ENCODE data around the gene ZNF319. TPM values are rescaled to one million over a fixed set of nuclear protein-coding genes. Genes with fewer than 3 reads are reported as not detected.
A peak's percentile ranks its signal among the peaks of the same experiment; 100 is the strongest.

ZNF319 gene
- total RNA-seq, 2 donors from 2014 or later, result 12.0 to 12.7 TPM

- Mint-ChIP-seq H3K36me3 (ENCODE audit: insufficient read depth in 2 of 2) (no peaks in the 10 kb centered on the region), H3K27me3 (ENCODE audit: low read depth) (no peaks in the 10 kb centered on the region), H3K9me3 (no peaks in the 10 kb centered on the region), H3K27ac (no peak overlapping the region), H3K4me1 (ENCODE audit: low read depth) (no peaks in the 10 kb centered on the region), H3K4me3 (no peak overlapping the region)
- ATAC-seq (replicated peaks in 1 of 2) (no peak), DNase-seq (no peak)
These were observed 30.7 kb upstream of the ZNF319 start for GRCh38 chr16:58031016-58031800.

GRCh38 chr16:58030136-58030840, 29.8 kb upstream of the ZNF319 start:
- Mint-ChIP-seq H3K9me3 (no peaks in the 10 kb centered on the region), H3K36me3 (ENCODE audit: insufficient read depth in 2 of 2) (no peaks in the 10 kb centered on the region), H3K4me3 (no peak overlapping the region), H3K27me3 (ENCODE audit: low read depth) (no peaks in the 10 kb centered on the region), H3K4me1 (ENCODE audit: low read depth) (no peaks in the 10 kb centered on the region), H3K27ac (no peak overlapping the region)
- DNase-seq (no peak), ATAC-seq (replicated peaks in 1 of 2) (no peak)

- Mint-ChIP-seq H3K27ac (no peak overlapping the region), H3K36me3 (ENCODE audit: insufficient read depth in 2 of 2) (no peaks in the 10 kb centered on the region), H3K9me3 (no peaks in the 10 kb centered on the region), H3K27me3 (ENCODE audit: low read depth) (peaks cover 7% of the 10 kb centered on the region), H3K4me3 (no peak overlapping the region), H3K4me1 (ENCODE audit: low read depth) (peaks cover 8% of the 10 kb centered on the region)
- ATAC-seq (replicated peaks in 1 of 2) (no peak), DNase-seq (no peak)
These were observed 28.9 kb upstream of the ZNF319 start for GRCh38 chr16:58029410-58029809.

GRCh38 chr16:58028541-58029070, 28.1 kb upstream of the ZNF319 start:
- DNase-seq (no peak), ATAC-seq (replicated peaks in 1 of 2) (no peak)
- no peaks in the 10 kb centered on the region for H3K36me3 Mint-ChIP-seq (ENCODE audit: insufficient read depth in 2 of 2)
- no peaks in the 10 kb centered on the region for H3K9me3 Mint-ChIP-seq
- H3K4me1 Mint-ChIP-seq (ENCODE audit: low read depth), result peaks cover 10% of the 10 kb centered on the region
- peaks cover 7% of the 10 kb centered on the region for H3K27me3 Mint-ChIP-seq (ENCODE audit: low read depth)
- H3K27ac Mint-ChIP-seq, result no peak overlapping the region
- no peak overlapping the region for H3K4me3 Mint-ChIP-seq

GRCh38 chr16:58027916-58028455, 27.5 kb upstream of the ZNF319 start:
- DNase-seq (no peak), ATAC-seq (replicated peaks in 1 of 2) (no peak)
- Mint-ChIP-seq H3K36me3 (ENCODE audit: insufficient read depth in 2 of 2) (no peaks in the 10 kb centered on the region), H3K27me3 (ENCODE audit: low read depth) (peaks cover 7% of the 10 kb centered on the region), H3K4me1 (ENCODE audit: low read depth) (peaks cover 10% of the 10 kb centered on the region), H3K9me3 (no peaks in the 10 kb centered on the region), H3K4me3 (peak overlapping the region in 1 of 2 donors; percentile 3), H3K27ac (no peak overlapping the region)

GRCh38 chr16:58027161-58027915, 26.9 kb upstream of the ZNF319 start:
- ATAC-seq (replicated peaks in 1 of 2) (no peak), DNase-seq (no peak)
- Mint-ChIP-seq H3K9me3 (no peaks in the 10 kb centered on the region), H3K4me1 (ENCODE audit: low read depth) (peaks cover 12% of the 10 kb centered on the region), H3K27ac (no peak overlapping the region), H3K4me3 (peak overlapping the region in 1 of 2 donors; percentile 78), H3K36me3 (ENCODE audit: insufficient read depth in 2 of 2) (no peaks in the 10 kb centered on the region), H3K27me3 (ENCODE audit: low read depth) (peaks cover 7% of the 10 kb centered on the region)

GRCh38 chr16:58026705-58027160, 26.3 kb upstream of the ZNF319 start:
- Mint-ChIP-seq H3K27ac (no peak overlapping the region), H3K36me3 (ENCODE audit: insufficient read depth in 2 of 2) (no peaks in the 10 kb centered on the region), H3K4me1 (ENCODE audit: low read depth) (peaks cover 14% of the 10 kb centered on the region), H3K27me3 (ENCODE audit: low read depth) (peaks cover 7% of the 10 kb centered on the region), H3K9me3 (no peaks in the 10 kb centered on the region), H3K4me3 (peak overlapping the region; percentile 60 to 78)
- DNase-seq (peak; percentile 8 to 16), ATAC-seq (replicated peaks in 1 of 2) (no peak)

- Mint-ChIP-seq H3K9me3 (no peaks in the 10 kb centered on the region), H3K27me3 (ENCODE audit: low read depth) (peaks cover 7% of the 10 kb centered on the region), H3K27ac (no peak overlapping the region), H3K36me3 (ENCODE audit: insufficient read depth in 2 of 2) (no peaks in the 10 kb centered on the region), H3K4me1 (ENCODE audit: low read depth) (peaks cover 14% of the 10 kb centered on the region), H3K4me3 (peak overlapping the region; percentile 60 to 78)
- DNase-seq, result peak; percentile 23 to 31
- peak; percentile 19 to 34 for ATAC-seq (replicated peaks in 1 of 2)
These were observed 25.8 kb upstream of the ZNF319 start for GRCh38 chr16:58026139-58026704.

- Mint-ChIP-seq H3K36me3 (ENCODE audit: insufficient read depth in 2 of 2) (no peaks in the 10 kb centered on the region), H3K9me3 (no peaks in the 10 kb centered on the region), H3K27ac (no peak within 1 kb of the TSS), H3K4me1 (ENCODE audit: low read depth) (peaks cover 18% of the 10 kb centered on the region), H3K27me3 (ENCODE audit: low read depth) (peaks cover 7% of the 10 kb centered on the region), H3K4me3 (peak within 1 kb of the TSS; percentile 86 to 89)
- peak; percentile 69 to 76 for DNase-seq
- ATAC-seq (replicated peaks in 1 of 2), result peak; percentile 80 to 81
These were observed 25.1 kb upstream of the ZNF319 start, which contains the start of gene MMP15 for GRCh38 chr16:58025351-58026138. TSS of gene MMP15 (plus strand) at chr16:58025754. CDS start at chr16:58026351, 597 bp downstream.

GRCh38 chr16:58024486-58025350, 24.2 kb upstream of the ZNF319 start:
- peak; percentile 22 to 26 for ATAC-seq (replicated peaks in 1 of 2)
- Mint-ChIP-seq H3K27ac (no peak overlapping the region), H3K9me3 (no peaks in the 10 kb centered on the region), H3K4me3 (peak overlapping the region; percentile 86 to 89), H3K4me1 (ENCODE audit: low read depth) (peaks cover 23% of the 10 kb centered on the region), H3K27me3 (ENCODE audit: low read depth) (peaks cover 7% of the 10 kb centered on the region), H3K36me3 (ENCODE audit: insufficient read depth in 2 of 2) (no peaks in the 10 kb centered on the region)
- DNase-seq, result peak; percentile 24 to 35
